GM12872 (cell line): ENCODE results near the gene DPYD.

ENCODE experiments used
- CTCF ChIP-seq: IDR thresholded peaks from 3 replicates; pipeline ENCODE4 v1.5.1; 2011; ENCODE audit warnings: low read depth, mild to moderate bottlenecking, low read length, moderate library complexity; ENCODE audit not compliant: insufficient read depth

Gene DPYD

GRCh38 chr1:97603776-97604175 is 317.1 kb downstream of the DPYD start:
- no peak for TF ChIP-seq CTCF

GRCh38 chr1:97603218-97603617 is 317.6 kb downstream of the DPYD start:
- no peak for TF ChIP-seq CTCF

GRCh38 chr1:97599447-97599846 is 321.4 kb downstream of the DPYD start:
- no peak for TF ChIP-seq CTCF

GRCh38 chr1:97593192-97593591 is 327.6 kb downstream of the DPYD start:
- no peak for TF ChIP-seq CTCF

GRCh38 chr1:97588772-97589171 is 332.1 kb downstream of the DPYD start:
- no peak for TF ChIP-seq CTCF

GRCh38 chr1:97581614-97582051 is 339.2 kb downstream of the DPYD start:
- no peak for TF ChIP-seq CTCF

GRCh38 chr1:97577613-97578012 is 343.2 kb downstream of the DPYD start:
- no peak for TF ChIP-seq CTCF

GRCh38 chr1:97573553-97573952 is 347.3 kb downstream of the DPYD start:
- no peak for TF ChIP-seq CTCF
